HEK293 (cell line): ENCODE data around the gene RNF169.

ENCODE experiments used
- CTCF ChIA-PET: fragments of 350-600 bp; formaldehyde crosslinking; extraction: SDS; loops from one replicate; lab custom pipeline; 2021; ENCODE audit warnings: antibody characterized with exemption; lab: Yijun Ruan, JAX
- POLR2A ChIA-PET: fragments of 300-600 bp; formaldehyde crosslinking; extraction: SDS; loops from one replicate; lab custom pipeline; 2020; ENCODE audit warnings: antibody characterized with exemption, inconsistent platforms; lab: Yijun Ruan, JAX
- H3K27ac ChIP-seq: fragments of 200-500 bp; sonication (Bioruptor generic); 2 replicates; pipeline ENCODE4 v1.5.1; 2014; ENCODE audit warnings: low read depth, low read length, control low read depth, inconsistent platforms; ENCODE audit errors: extremely low read depth
- H3K36me3 ChIP-seq, 2 experiments: fragments of 200-500 bp in 1 of 2; sonication (Bioruptor generic) in 1 of 2; 1 replicate in 1 of 2; 2 replicates in 1 of 2; pipeline ENCODE4 v1.5.1; 2014 to 2017; ENCODE audit warnings: inconsistent platforms in 2 of 2, low read length in 2 of 2; ENCODE audit not compliant: control insufficient read depth in 2 of 2, insufficient read depth in 1 of 2
- H3K4me1 ChIP-seq: fragments of 200-500 bp; sonication (Bioruptor generic); 2 replicates; pipeline ENCODE4 v1.5.1; 2014; ENCODE audit warnings: mild to moderate bottlenecking, low read length, inconsistent platforms; ENCODE audit not compliant: control insufficient read depth, insufficient read depth
- H3K4me3 ChIP-seq: 2 replicates; pipeline ENCODE4 v1.5.1; 2011; ENCODE audit warnings: low read depth, mild to moderate bottlenecking, control low read depth, low read length, moderate library complexity
- H3K9me3 ChIP-seq: fragments of 200-500 bp; sonication (Bioruptor generic); 2 replicates; pipeline ENCODE4 v1.5.1; 2014; ENCODE audit warnings: low read depth, low read length, inconsistent platforms; ENCODE audit not compliant: control insufficient read depth, insufficient read depth
- REPIN1 ChIP-seq: fragments of 450-650 bp; formaldehyde crosslinking; IDR thresholded peaks from 2 replicates; pipeline ENCODE4 v1.5.1; 2017; ENCODE audit warnings: missing biosample characterization, missing genetic modification characterization, low read depth
- SCRT1 ChIP-seq: fragments of 450-650 bp; formaldehyde crosslinking; IDR thresholded peaks from 2 replicates; pipeline ENCODE4 v1.5.1; 2016; ENCODE audit warnings: missing biosample characterization, missing genetic modification characterization, borderline replicate concordance
- SCRT2 ChIP-seq: fragments of 450-650 bp; formaldehyde crosslinking; IDR thresholded peaks from 2 replicates; pipeline ENCODE4 v1.5.1; 2016; ENCODE audit warnings: missing biosample characterization, missing genetic modification characterization
- SP7 ChIP-seq: fragments of 450-650 bp; formaldehyde crosslinking; IDR thresholded peaks from 2 replicates; pipeline ENCODE4 v1.5.1; 2016; ENCODE audit warnings: missing biosample characterization, missing genetic modification characterization
- ZBTB7A ChIP-seq: fragments of 450-650 bp; formaldehyde crosslinking; IDR thresholded peaks from 2 replicates; pipeline ENCODE4 v1.5.1; 2016; ENCODE audit warnings: low read depth, missing biosample characterization, missing genetic modification characterization
- ZFP69B ChIP-seq: fragments of 450-650 bp; formaldehyde crosslinking; IDR thresholded peaks from 2 replicates; pipeline ENCODE4 v1.5.1; 2016; ENCODE audit warnings: missing biosample characterization, missing genetic modification characterization
- ZNF121 ChIP-seq: fragments of 450-650 bp; formaldehyde crosslinking; IDR thresholded peaks from 2 replicates; pipeline ENCODE4 v1.5.1; 2016; ENCODE audit warnings: missing biosample characterization, missing genetic modification characterization
- ZNF23 ChIP-seq: fragments of 450-650 bp; formaldehyde crosslinking; IDR thresholded peaks from 2 replicates; pipeline ENCODE4 v1.5.1; 2016; ENCODE audit warnings: missing biosample characterization, missing genetic modification characterization, borderline replicate concordance
- ZNF473 ChIP-seq: fragments of 450-650 bp; formaldehyde crosslinking; IDR thresholded peaks from 2 replicates; pipeline ENCODE4 v1.5.1; 2017; ENCODE audit warnings: missing biosample characterization, missing genetic modification characterization
- ZNF549 ChIP-seq: fragments of 450-650 bp; IDR thresholded peaks from 2 replicates; pipeline ENCODE4 v1.5.1; 2018; ENCODE audit warnings: missing biosample characterization, missing genetic modification characterization, mild to moderate bottlenecking, inconsistent platforms, moderate library complexity
- ZNF623 ChIP-seq: fragments of 450-650 bp; formaldehyde crosslinking; IDR thresholded peaks from 2 replicates; pipeline ENCODE4 v1.5.1; 2016; ENCODE audit warnings: missing biosample characterization, missing genetic modification characterization
- ZNF792 ChIP-seq: fragments of 450-650 bp; formaldehyde crosslinking; IDR thresholded peaks from 2 replicates; pipeline ENCODE4 v1.5.1; 2016; ENCODE audit warnings: missing biosample characterization, missing genetic modification characterization
- TF ChIP-seq, protein P1 (sequence below): sonication (generic); formaldehyde crosslinking; IDR thresholded peaks from 2 replicates; pipeline ENCODE4 v1.8.1; 2022; ENCODE audit warnings: mild to moderate bottlenecking, moderate library complexity, missing genetic modification reagents
- TF ChIP-seq, protein P2 (sequence below): fragments of 450-650 bp; formaldehyde crosslinking; conservative IDR thresholded peaks from 2 replicates; pipeline ENCODE4 v1.5.1; 2016; ENCODE audit warnings: low read depth, missing biosample characterization, missing genetic modification characterization
- TF ChIP-seq, protein P3 (sequence below): fragments of 450-650 bp; formaldehyde crosslinking; IDR thresholded peaks from 2 replicates; pipeline ENCODE4 v1.5.1; 2017; ENCODE audit warnings: missing biosample characterization, missing genetic modification characterization

RNF169 gene

DNA sequence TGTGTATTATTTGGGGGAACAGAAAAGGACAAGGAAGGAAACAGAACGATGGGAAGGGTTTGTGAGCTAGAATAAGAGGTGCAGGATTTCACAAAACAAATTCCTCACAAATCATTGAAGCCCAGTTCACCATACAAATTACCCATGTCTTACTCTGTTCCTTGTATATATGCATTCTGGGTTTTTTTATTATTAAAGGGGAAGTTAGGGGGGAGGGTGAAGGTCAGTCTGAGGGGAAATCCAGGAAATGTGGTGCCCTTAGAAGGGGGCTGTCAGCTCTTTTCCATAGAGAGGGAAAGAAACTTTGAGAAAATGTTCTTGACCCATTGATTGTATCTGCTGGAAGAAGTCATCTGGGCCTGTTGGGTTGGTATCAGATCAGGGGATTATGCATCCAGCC, 90.8 kb downstream of the RNF169 start:
- TF ChIP-seq ZNF623 (tag by site-specific recombination) (no peak), ZNF473 (tag by site-specific recombination) (no peak), SP7 (tag by site-specific recombination) (no peak), ZNF549 (no peak), ZNF792 (tag by site-specific recombination) (no peak), ZNF121 (tag by site-specific recombination) (no peak), ZNF23 (tag by site-specific recombination) (no peak), ZFP69B (tag by site-specific recombination) (no peak), SCRT2 (tag by site-specific recombination) (no peak), REPIN1 (tag by site-specific recombination) (no peak), SCRT1 (no peak)
- TF ChIP-seq, protein P1, sequence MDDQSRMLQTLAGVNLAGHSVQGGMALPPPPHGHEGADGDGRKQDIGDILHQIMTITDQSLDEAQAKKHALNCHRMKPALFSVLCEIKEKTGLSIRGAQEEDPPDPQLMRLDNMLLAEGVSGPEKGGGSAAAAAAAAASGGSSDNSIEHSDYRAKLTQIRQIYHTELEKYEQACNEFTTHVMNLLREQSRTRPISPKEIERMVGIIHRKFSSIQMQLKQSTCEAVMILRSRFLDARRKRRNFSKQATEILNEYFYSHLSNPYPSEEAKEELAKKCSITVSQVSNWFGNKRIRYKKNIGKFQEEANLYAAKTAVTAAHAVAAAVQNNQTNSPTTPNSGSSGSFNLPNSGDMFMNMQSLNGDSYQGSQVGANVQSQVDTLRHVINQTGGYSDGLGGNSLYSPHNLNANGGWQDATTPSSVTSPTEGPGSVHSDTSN, result no peak
- TF ChIP-seq, protein P2, sequence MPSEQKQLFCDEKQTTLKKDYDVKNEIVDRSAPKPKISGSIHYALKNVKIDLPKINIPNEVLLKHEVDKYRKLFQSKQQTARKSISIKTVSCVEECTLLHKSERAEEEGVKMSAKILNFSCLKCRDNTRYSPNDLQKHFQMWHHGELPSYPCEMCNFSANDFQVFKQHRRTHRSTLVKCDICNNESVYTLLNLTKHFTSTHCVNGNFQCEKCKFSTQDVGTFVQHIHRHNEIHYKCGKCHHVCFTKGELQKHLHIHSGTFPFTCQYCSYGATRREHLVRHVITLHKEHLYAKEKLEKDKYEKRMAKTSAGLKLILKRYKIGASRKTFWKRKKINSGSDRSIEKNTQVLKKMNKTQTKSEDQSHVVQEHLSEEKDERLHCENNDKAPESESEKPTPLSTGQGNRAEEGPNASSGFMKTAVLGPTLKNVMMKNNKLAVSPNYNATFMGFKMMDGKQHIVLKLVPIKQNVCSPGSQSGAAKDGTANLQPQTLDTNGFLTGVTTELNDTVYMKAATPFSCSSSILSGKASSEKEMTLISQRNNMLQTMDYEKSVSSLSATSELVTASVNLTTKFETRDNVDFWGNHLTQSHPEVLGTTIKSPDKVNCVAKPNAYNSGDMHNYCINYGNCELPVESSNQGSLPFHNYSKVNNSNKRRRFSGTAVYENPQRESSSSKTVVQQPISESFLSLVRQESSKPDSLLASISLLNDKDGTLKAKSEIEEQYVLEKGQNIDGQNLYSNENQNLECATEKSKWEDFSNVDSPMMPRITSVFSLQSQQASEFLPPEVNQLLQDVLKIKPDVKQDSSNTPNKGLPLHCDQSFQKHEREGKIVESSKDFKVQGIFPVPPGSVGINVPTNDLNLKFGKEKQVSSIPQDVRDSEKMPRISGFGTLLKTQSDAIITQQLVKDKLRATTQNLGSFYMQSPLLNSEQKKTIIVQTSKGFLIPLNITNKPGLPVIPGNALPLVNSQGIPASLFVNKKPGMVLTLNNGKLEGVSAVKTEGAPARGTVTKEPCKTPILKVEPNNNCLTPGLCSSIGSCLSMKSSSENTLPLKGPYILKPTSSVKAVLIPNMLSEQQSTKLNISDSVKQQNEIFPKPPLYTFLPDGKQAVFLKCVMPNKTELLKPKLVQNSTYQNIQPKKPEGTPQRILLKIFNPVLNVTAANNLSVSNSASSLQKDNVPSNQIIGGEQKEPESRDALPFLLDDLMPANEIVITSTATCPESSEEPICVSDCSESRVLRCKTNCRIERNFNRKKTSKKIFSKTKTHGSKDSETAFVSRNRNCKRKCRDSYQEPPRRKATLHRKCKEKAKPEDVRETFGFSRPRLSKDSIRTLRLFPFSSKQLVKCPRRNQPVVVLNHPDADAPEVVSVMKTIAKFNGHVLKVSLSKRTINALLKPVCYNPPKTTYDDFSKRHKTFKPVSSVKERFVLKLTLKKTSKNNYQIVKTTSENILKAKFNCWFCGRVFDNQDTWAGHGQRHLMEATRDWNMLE (tag by site-specific recombination), result no peak
- TF ChIP-seq, protein P3, sequence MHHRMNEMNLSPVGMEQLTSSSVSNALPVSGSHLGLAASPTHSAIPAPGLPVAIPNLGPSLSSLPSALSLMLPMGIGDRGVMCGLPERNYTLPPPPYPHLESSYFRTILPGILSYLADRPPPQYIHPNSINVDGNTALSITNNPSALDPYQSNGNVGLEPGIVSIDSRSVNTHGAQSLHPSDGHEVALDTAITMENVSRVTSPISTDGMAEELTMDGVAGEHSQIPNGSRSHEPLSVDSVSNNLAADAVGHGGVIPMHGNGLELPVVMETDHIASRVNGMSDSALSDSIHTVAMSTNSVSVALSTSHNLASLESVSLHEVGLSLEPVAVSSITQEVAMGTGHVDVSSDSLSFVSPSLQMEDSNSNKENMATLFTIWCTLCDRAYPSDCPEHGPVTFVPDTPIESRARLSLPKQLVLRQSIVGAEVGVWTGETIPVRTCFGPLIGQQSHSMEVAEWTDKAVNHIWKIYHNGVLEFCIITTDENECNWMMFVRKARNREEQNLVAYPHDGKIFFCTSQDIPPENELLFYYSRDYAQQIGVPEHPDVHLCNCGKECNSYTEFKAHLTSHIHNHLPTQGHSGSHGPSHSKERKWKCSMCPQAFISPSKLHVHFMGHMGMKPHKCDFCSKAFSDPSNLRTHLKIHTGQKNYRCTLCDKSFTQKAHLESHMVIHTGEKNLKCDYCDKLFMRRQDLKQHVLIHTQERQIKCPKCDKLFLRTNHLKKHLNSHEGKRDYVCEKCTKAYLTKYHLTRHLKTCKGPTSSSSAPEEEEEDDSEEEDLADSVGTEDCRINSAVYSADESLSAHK (tag by site-specific recombination), result no peak
- Histone ChIP-seq H3K9me3 (no peaks in the 10 kb centered on the region), H3K27ac (no peak overlapping the region), H3K36me3 (peaks cover 0 to 83% of the 10 kb centered on the region in 2 experiments; a peak in 1 of 3 replicates), H3K4me3 (no peak overlapping the region), H3K4me1 (no peaks in the 10 kb centered on the region)
- POLR2A ChIA-PET, result no interaction called here
- CTCF ChIA-PET, result interaction anchor here (0.5 kb wide), 1 partner anchor 481 kb away, joined by 4 read pairs; no protein-coding TSS in a partner anchor

DNA sequence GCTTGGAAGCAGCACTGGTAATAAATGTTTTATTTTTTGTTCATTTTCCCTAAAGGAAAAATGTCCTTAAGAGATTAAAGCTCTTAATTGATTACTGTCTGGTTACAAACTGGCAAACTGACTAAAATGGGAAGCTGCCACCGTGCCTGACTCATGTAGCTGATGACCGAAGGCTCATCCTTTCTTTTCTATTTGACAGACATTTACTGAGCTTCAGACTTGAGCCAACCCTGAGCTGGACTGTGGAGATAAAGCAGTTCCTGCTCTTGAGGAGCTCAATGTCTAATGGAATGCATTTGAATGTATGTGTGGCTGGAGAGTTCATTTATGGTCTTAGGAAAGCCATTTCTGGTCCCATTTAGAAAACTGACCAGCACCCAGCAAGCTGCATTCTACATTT, 91.3 kb downstream of the RNF169 start:
- Histone ChIP-seq H3K4me1 (no peaks in the 10 kb centered on the region), H3K4me3 (no peak overlapping the region), H3K27ac (no peak overlapping the region), H3K9me3 (no peaks in the 10 kb centered on the region), H3K36me3 (peaks cover 0 to 83% of the 10 kb centered on the region in 2 experiments; a peak in 1 of 3 replicates)
- ChIA-PET POLR2A (no interaction called here), CTCF (interaction anchor here (0.5 kb wide), 1 partner anchor 480 kb away, joined by 4 read pairs; no protein-coding TSS in a partner anchor)
- TF ChIP-seq ZBTB7A (tag by site-specific recombination), result no peak
